Neural progenitor cell (in vitro differentiated cells): ENCODE data around the gene ANKRA2. TPM values are rescaled to one million over a fixed set of nuclear protein-coding genes. Genes with fewer than 3 reads are reported as not detected.
A peak's percentile ranks its signal among the peaks of the same experiment; 100 is the strongest.

Source experiments
- DNase-seq: peaks from one replicate; pipeline ENCODE4 v3.0.0-alpha.2; 2016; ENCODE audit warnings: low spot score
- H2AFZ ChIP-seq: fragments of 200-600 bp; sonication (generic); replicated peaks from 2 replicates; pipeline ENCODE4 v1.6.1; 2016; ENCODE audit warnings: antibody characterized with exemption
- H3F3A ChIP-seq: fragments of 200-600 bp; sonication (generic); 2 replicates; pipeline ENCODE4 v1.6.1; 2016; ENCODE audit warnings: antibody characterized with exemption, low read depth
- H3K27ac ChIP-seq: fragments of 200-600 bp; sonication (generic); 2 replicates; pipeline ENCODE4 v1.5.1; 2016; ENCODE audit warnings: mild to moderate bottlenecking
- H3K27me3 ChIP-seq: fragments of 200-600 bp; sonication (generic); 2 replicates; pipeline ENCODE4 v1.6.1; 2016; ENCODE audit warnings: mild to moderate bottlenecking, moderate library complexity
- H3K36me3 ChIP-seq: fragments of 200-600 bp; sonication (generic); 2 replicates; pipeline ENCODE4 v1.5.1; 2016
- H3K4me1 ChIP-seq: fragments of 200-600 bp; sonication (generic); 2 replicates; pipeline ENCODE4 v1.6.1; 2016; ENCODE audit warnings: mixed run types
- H3K4me2 ChIP-seq: fragments of 200-600 bp; sonication (generic); 2 replicates; pipeline ENCODE4 v1.6.1; 2016
- H3K4me3 ChIP-seq: fragments of 200-600 bp; sonication (generic); 2 replicates; pipeline ENCODE4 v1.5.1; 2016
- H3K79me2 ChIP-seq: fragments of 200-600 bp; sonication (generic); 2 replicates; pipeline ENCODE4 v1.6.1; 2016; ENCODE audit warnings: low read depth
- H3K9ac ChIP-seq: fragments of 200-600 bp; sonication (generic); 2 replicates; pipeline ENCODE4 v1.6.1; 2016
- H3K9me3 ChIP-seq: fragments of 200-600 bp; sonication (generic); 2 replicates; pipeline ENCODE4 v1.5.1; 2016; ENCODE audit warnings: low read depth
- H4K20me1 ChIP-seq: fragments of 200-600 bp; sonication (generic); 2 replicates; pipeline ENCODE4 v1.6.1; 2016; ENCODE audit warnings: low read depth
- H3K27ac Mint-ChIP-seq: 3 replicates; pipeline ENCODE4 v1.8.0; 2021; ENCODE audit warnings: mixed read lengths
- H3K27me3 Mint-ChIP-seq: 2 replicates; pipeline ENCODE4 v1.8.0; 2022; ENCODE audit warnings: low read depth, mild to moderate bottlenecking, inconsistent platforms, moderate library complexity, mixed read lengths; ENCODE audit not compliant: insufficient read depth
- H3K36me3 Mint-ChIP-seq: 3 replicates; pipeline ENCODE4 v1.8.0; 2021; ENCODE audit warnings: mixed read lengths
- H3K4me1 Mint-ChIP-seq: 3 replicates; pipeline ENCODE4 v1.8.0; 2021; ENCODE audit warnings: mixed read lengths
- H3K4me3 Mint-ChIP-seq: 3 replicates; pipeline ENCODE4 v1.8.0; 2021; ENCODE audit warnings: mild to moderate bottlenecking, moderate library complexity, mixed read lengths
- H3K9me3 Mint-ChIP-seq: 3 replicates; pipeline ENCODE4 v1.8.0; 2020; ENCODE audit warnings: mixed read lengths
- CTCF ChIP-seq: fragments of 200-600 bp; sonication (generic); IDR thresholded peaks from 2 replicates; pipeline ENCODE4 v1.5.1; 2017; ENCODE audit warnings: antibody characterized with exemption, mild to moderate bottlenecking
- EZH2 ChIP-seq: fragments of 200-600 bp; sonication (generic); IDR thresholded peaks from 2 replicates; pipeline ENCODE4 v1.6.1; 2017; ENCODE audit warnings: antibody characterized with exemption, mild to moderate bottlenecking, moderate library complexity
- EZH2phosphoT487 ChIP-seq: fragments of 200-600 bp; sonication (generic); IDR thresholded peaks from 2 replicates; pipeline ENCODE4 v1.6.1; 2017; ENCODE audit warnings: antibody characterized with exemption
- total RNA-seq: library from RNA; depleted of rRNA; stranded (reverse); fragments of >200 nt; gene quantifications from 2 replicates; pipeline ENCODE4 v1.2.3, GENCODE V29; 2015; ENCODE audit warnings: low replicate concordance

The ANKRA2 gene
- total RNA-seq, 1 donor from 2014 or later, result 64.3 TPM

DNA sequence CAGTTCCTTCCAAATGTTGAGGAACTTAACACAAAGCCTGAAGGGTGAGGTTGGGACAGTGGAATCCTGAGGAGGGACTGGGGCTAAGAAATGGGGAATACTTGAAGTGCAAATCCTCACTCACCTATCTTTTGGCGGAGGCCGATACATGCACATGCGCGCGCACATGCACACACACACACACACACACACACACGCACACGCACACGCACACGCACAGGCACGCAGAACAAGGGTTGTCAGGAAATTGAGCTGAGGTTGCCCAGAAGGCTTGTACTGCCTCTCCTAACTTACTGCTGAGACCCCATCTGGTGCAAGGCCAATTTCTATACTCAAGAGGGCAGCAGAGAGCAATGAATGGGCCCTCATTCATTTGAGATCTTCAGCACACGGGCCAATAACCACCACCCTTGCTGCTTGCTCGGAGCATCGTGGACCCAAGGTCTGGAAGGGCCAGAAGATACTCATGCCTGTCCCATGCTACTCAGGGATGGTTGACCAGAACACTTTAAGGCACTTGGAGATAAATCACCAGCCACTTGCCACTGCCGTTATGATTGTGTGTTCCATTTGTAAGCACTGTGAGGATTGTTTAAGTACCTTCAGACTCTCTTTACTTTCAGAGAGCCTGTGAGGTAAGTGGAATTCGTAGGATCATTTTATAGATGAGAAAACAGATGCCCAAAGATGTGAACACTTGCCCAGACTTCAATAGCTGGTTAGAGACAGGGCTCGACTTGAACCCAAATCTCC, 45.7 kb downstream of the ANKRA2 start:
- TF ChIP-seq EZH2phosphoT487 (no peak), EZH2 (no peak), CTCF (peak; percentile 64)
- Mint-ChIP-seq H3K4me1 (peaks cover 5% of the 10 kb centered on the region), H3K4me3 (no peak overlapping the region), H3K27me3 (peaks cover 7% of the 10 kb centered on the region), H3K27ac (no peak overlapping the region), H3K9me3 (no peaks in the 10 kb centered on the region), H3K36me3 (no peaks in the 10 kb centered on the region)
- no peak overlapping the region for H3K4me2 ChIP-seq
- H4K20me1 ChIP-seq, result no peaks in the 10 kb centered on the region
- H3K4me1 ChIP-seq, result no peaks in the 10 kb centered on the region
- H3K27ac ChIP-seq, result no peak overlapping the region
- H3K9ac ChIP-seq, result no peak overlapping the region
- no peaks in the 10 kb centered on the region for H3F3A ChIP-seq
- no peaks in the 10 kb centered on the region for H3K9me3 ChIP-seq
- no peak overlapping the region for H3K4me3 ChIP-seq
- no peaks in the 10 kb centered on the region for H3K36me3 ChIP-seq
- H3K79me2 ChIP-seq, result no peaks in the 10 kb centered on the region
- DNase-seq, result peak; percentile 86
- H2AFZ ChIP-seq, result peak overlapping the region; percentile 78
- H3K27me3 ChIP-seq, result no peaks in the 10 kb centered on the region

DNA sequence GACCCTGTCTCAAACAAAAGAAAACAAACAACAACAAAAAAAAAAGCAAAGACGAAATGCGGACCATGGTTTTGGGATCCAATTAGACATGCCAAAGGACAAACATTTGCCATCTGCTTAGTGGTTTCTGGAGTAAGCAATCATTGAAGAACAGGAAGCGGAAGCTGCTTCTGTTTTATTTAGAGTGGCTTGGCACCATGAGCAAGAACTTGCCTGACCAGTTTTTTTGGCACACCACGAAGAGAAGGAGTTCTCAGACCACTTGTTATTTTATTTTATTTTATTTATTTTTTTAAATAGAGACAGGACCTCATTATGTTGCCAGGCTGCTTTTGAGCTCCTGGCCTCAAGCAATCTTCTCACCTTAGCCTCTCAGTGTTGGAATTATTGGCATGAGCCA, 50.2 kb downstream of the ANKRA2 start:
- H3K4me1 ChIP-seq, result no peaks in the 10 kb centered on the region
- H4K20me1 ChIP-seq, result no peaks in the 10 kb centered on the region
- H3K36me3 ChIP-seq, result no peaks in the 10 kb centered on the region
- no peaks in the 10 kb centered on the region for H3F3A ChIP-seq
- Mint-ChIP-seq H3K9me3 (no peaks in the 10 kb centered on the region), H3K4me3 (no peak overlapping the region), H3K4me1 (peaks cover 5% of the 10 kb centered on the region), H3K27ac (no peak overlapping the region), H3K36me3 (no peaks in the 10 kb centered on the region), H3K27me3 (peaks cover 3% of the 10 kb centered on the region)
- H3K79me2 ChIP-seq, result no peaks in the 10 kb centered on the region
- no peak overlapping the region for H3K27ac ChIP-seq
- H2AFZ ChIP-seq, result no peak overlapping the region
- H3K9me3 ChIP-seq, result no peaks in the 10 kb centered on the region
- no peak overlapping the region for H3K9ac ChIP-seq
- H3K4me3 ChIP-seq, result no peak overlapping the region
- no peak overlapping the region for H3K4me2 ChIP-seq
- TF ChIP-seq CTCF (no peak), EZH2 (no peak), EZH2phosphoT487 (no peak)
- no peaks in the 10 kb centered on the region for H3K27me3 ChIP-seq
- DNase-seq, result no peak

- H3F3A ChIP-seq, result no peaks in the 10 kb centered on the region
- no peaks in the 10 kb centered on the region for H3K79me2 ChIP-seq
- no peaks in the 10 kb centered on the region for H3K36me3 ChIP-seq
- H2AFZ ChIP-seq, result no peak overlapping the region
- H3K27ac ChIP-seq, result no peak overlapping the region
- H3K9me3 Mint-ChIP-seq, result no peaks in the 10 kb centered on the region
- H3K27me3 ChIP-seq, result no peaks in the 10 kb centered on the region
- peaks cover 3% of the 10 kb centered on the region for H3K27me3 Mint-ChIP-seq
- no peak overlapping the region for H3K4me3 Mint-ChIP-seq
- no peaks in the 10 kb centered on the region for H3K36me3 Mint-ChIP-seq
- DNase-seq, result no peak
- no peak overlapping the region for H3K4me3 ChIP-seq
- H3K9me3 ChIP-seq, result no peaks in the 10 kb centered on the region
- TF ChIP-seq EZH2phosphoT487 (no peak), CTCF (no peak), EZH2 (no peak)
- no peaks in the 10 kb centered on the region for H3K4me1 ChIP-seq
- no peaks in the 10 kb centered on the region for H4K20me1 ChIP-seq
- no peaks in the 10 kb centered on the region for H3K4me1 Mint-ChIP-seq
- H3K4me2 ChIP-seq, result no peak overlapping the region
- no peak overlapping the region for H3K9ac ChIP-seq
- no peak overlapping the region for H3K27ac Mint-ChIP-seq
Observed at GRCh38 chr5:73514418-73514817, 51.0 kb downstream of the ANKRA2 start.
